Measurements from ENCODE around the gene AURKB. TPM values are rescaled to one million over a fixed set of nuclear protein-coding genes. Genes with fewer than 3 reads are reported as not detected.

Gene AURKB
- total RNA-seq, 4 donors from 2014 or later: 0.79 to 3.0 (median 2.0) TPM; not detected in 1

DNA sequence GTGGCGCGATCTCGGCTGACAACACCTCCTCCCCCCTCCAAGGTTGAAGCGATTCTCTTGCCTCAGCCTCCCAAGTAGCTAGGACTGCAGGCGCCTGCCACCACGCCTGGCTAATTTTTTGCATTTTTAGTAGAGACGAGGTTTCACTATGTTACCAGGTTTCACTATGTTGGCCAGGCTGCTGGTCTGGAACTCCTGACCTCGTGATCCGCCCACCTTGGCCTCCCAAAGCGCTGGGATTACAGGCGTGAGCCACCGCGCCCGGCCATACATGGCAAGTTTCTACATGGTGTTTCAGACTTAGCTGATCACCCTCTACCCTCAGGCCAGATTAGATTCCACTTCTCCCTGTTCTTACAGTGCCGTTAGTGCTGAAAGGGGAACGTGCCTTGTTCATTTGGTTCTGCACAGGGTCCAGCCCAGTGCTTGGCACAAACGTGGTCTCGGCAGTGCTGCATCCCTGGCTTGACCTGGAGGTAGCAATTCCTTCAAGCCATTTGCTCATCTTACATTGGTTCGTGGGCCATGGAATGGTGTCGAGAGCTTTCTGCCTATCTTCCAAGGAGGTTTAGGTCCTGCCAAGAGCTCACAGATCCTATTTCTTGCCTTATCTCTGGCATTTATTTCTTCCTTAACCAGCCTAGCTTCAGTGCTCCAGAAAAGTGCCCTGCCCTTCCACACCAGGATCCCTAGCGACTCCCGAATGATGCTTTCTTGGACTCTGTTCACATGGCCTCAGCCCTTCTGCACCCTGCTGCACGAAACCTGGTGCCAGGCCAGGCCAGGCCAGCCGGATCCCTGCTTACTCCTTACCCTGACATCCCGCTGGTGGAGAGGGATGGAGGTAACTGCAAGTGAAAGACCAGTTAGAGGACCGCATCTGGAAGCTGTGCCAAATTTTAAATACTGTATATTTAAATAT is 14.8 kb upstream of the AURKB start:
- TF ChIP-seq, protein P1, sequence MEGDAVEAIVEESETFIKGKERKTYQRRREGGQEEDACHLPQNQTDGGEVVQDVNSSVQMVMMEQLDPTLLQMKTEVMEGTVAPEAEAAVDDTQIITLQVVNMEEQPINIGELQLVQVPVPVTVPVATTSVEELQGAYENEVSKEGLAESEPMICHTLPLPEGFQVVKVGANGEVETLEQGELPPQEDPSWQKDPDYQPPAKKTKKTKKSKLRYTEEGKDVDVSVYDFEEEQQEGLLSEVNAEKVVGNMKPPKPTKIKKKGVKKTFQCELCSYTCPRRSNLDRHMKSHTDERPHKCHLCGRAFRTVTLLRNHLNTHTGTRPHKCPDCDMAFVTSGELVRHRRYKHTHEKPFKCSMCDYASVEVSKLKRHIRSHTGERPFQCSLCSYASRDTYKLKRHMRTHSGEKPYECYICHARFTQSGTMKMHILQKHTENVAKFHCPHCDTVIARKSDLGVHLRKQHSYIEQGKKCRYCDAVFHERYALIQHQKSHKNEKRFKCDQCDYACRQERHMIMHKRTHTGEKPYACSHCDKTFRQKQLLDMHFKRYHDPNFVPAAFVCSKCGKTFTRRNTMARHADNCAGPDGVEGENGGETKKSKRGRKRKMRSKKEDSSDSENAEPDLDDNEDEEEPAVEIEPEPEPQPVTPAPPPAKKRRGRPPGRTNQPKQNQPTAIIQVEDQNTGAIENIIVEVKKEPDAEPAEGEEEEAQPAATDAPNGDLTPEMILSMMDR (IDR thresholded peaks at IDR 0.05): no peak
- ATAC-seq (ENCODE audit: low FRiP score): no peak
- no peak for DNase-seq (ENCODE audit: low spot score)

DNA sequence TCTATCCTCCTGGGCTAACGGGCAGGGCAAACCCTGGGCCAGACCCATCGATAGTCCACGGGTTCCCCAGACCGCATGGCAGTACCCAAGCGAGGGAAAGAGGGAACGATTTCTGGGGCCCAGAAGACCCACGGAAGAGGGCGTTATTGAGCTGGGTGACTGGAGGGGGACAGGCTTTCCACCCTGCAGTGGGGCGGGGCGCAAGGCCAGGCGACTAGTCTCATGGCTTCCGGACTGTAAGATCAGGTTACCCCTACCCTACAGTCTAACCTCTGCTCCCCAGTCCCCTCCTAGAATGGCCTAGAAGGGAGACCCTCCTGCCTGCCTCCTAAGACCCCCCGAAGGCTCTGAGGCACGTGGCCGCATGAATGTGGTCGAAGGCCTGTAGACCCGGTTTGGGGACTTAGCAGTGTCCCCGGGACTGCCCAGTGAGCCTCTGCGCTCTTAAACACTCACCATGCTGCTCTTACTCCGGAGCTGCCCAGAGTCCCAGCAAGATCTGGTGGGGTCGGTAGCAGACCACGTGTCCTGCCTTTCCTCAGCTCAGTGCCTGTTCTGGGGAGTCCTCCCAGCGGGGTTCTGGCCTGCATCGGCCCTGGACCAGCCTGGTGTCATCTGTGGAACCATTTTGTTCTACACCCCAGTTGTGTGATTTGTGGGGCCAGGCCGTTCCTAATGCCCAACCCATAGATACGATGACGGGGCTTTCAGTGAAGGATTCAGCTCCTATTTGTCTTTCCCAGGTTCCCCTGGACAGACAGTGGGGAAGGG is 13.2 kb upstream of the AURKB start:
- peak; percentile 17 for ATAC-seq (ENCODE audit: low FRiP score)
- DNase-seq (ENCODE audit: low spot score): no peak
- TF ChIP-seq, protein P1 (IDR thresholded peaks at IDR 0.05): no peak

GRCh38 chr17:8222630-8223355 is 12.4 kb upstream of the AURKB start:
- ATAC-seq (ENCODE audit: low FRiP score) (peak; percentile 70), DNase-seq (ENCODE audit: low spot score) (peak; percentile 92)
- TF ChIP-seq, protein P1 (IDR thresholded peaks at IDR 0.05): no peak

DNA sequence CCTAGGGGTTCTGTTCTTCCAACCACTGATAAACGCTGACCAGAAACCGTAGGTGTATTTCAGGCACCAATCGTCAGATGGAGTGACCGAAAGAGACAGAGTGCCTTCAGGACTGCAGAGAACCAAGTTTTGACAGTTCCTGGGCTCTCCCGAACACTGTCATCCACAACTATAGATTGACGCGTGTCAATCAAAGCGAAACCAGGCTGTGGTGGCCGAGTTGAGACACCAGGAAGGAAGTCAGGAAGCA is 11.9 kb upstream of the AURKB start:
- DNase-seq (ENCODE audit: low spot score) (no peak), ATAC-seq (ENCODE audit: low FRiP score) (no peak)
- TF ChIP-seq, protein P1 (IDR thresholded peaks at IDR 0.05): no peak

GRCh38 chr17:8221663-8222379 is 11.4 kb upstream of the AURKB start:
- TF ChIP-seq, protein P1 (IDR thresholded peaks at IDR 0.05): no peak
- DNase-seq (ENCODE audit: low spot score) (peak; percentile 94), ATAC-seq (ENCODE audit: low FRiP score) (peak; percentile 69)
